A549 (cell line): Measurements from ENCODE around the gene KIF4A.

Experiments
- CTCF ChIP-seq: fragments of >200 bp; sonication (Bioruptor Twin); formaldehyde crosslinking; IDR thresholded peaks from 3 replicates; pipeline ENCODE4 v1.5.1; 2016
- ESRRA ChIP-seq: fragments of 150-350 bp; IDR thresholded peaks from 2 replicates; pipeline ENCODE4 v1.6.1; 2014; ENCODE audit warnings: mild to moderate bottlenecking, low read length, borderline replicate concordance
- FOSL2 ChIP-seq, 2 experiments: fragments of 450-650 bp in 1 of 2; fragments of >200 bp in 1 of 2; sonication (Bioruptor Twin) in 1 of 2; formaldehyde crosslinking; IDR thresholded peaks; 2 replicates each; pipeline versions ENCODE4 v1.5.0 to v1.6.1; 2016 to 2020; ENCODE audit warnings: mild to moderate bottlenecking in 1 of 2, moderate library complexity in 1 of 2
- JUN ChIP-seq, 2 experiments: fragments of >200 bp; sonication (Bioruptor Twin); formaldehyde crosslinking; IDR thresholded peaks; 2 replicates in 1 of 2; 3 replicates in 1 of 2; pipeline ENCODE4 v1.6.1; 2016 to 2017
- PBX3 ChIP-seq: IDR thresholded peaks from 2 replicates; pipeline ENCODE4 v1.6.1; 2012
- REST ChIP-seq: fragments of 200-600 bp; sonication (generic); IDR thresholded peaks from 2 replicates; pipeline ENCODE4 v1.6.1; 2016; ENCODE audit warnings: antibody characterized with exemption, mild to moderate bottlenecking, moderate library complexity
- TF ChIP-seq, protein P1 (sequence below): IDR thresholded peaks from 2 replicates; pipeline ENCODE4 v1.6.1; 2012

DNA sequence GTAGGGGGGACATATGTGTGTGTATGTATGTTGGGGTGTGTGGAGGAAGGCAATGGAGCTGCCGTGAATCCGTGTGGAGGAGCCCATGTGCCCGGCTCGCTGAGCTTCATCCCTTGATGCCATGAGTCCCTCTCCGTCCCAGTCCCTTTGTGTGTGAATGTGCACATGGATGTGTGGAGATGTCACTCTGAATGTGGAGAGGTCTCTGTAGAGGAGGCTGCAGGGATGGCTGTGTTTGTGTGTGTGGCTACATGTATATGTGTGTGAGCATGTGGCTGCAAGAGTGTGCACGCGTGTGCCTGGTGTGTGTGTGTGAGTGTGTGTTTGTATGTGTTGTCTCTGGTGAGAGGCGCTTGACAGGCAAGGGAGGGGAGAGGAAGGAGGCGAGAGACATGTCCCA, 156.0 kb downstream of the KIF4A start:
- no peak for TF ChIP-seq ESRRA
- no peak for TF ChIP-seq REST
- TF ChIP-seq CTCF = no peak
- no peak for TF ChIP-seq FOSL2 (IDR thresholded peaks at IDR 0.05)
- TF ChIP-seq FOSL2 (CRISPR knock-in tag; IDR thresholded peaks at IDR 0.05) = no peak
- TF ChIP-seq JUN (IDR thresholded peaks at IDR 0.05) = no peak
- TF ChIP-seq, protein P1, sequence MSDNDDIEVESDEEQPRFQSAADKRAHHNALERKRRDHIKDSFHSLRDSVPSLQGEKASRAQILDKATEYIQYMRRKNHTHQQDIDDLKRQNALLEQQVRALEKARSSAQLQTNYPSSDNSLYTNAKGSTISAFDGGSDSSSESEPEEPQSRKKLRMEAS = no peak
- no peak for TF ChIP-seq PBX3
